GM18526 (cell line): ENCODE results near the gene SAT1.

Experiments used
- POLR2A ChIP-seq: IDR thresholded peaks from 3 replicates; pipeline ENCODE4 v1.6.1; 2011; ENCODE audit not compliant: insufficient read length; ENCODE audit errors: extremely low read depth

Gene SAT1

DNA sequence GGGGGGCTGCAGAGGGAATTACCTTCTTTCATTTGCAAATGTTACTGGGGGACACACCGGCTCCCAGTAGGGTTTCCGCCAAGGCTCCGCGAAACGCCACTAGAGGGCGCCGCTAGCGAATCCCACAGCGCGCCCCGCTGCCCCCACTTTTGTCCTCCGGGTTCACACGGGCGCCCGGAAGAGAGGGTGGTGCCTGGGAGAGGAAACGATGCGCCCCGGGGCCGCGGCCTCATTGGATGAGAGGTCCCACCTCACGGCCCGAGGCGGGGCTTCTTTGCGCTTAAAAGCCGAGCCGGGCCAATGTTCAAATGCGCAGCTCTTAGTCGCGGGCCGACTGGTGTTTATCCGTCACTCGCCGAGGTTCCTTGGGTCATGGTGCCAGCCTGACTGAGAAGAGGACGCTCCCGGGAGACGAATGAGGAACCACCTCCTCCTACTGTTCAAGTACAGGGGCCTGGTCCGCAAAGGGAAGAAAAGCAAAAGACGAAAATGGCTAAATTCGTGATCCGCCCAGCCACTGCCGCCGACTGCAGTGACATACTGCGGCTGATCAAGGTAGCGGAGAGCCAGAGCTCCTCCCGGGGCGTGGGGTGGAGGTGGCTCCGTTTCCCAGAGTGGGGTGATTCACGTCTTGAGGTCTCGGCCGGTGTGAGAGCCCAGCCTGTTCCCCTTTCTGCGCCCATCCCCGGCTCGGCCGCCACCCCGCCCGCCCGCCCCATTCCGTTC, at the start of gene SAT1:
SAT1 (plus strand) TSS at position 311 of the 726 bp plus-strand sequence; CDS start at position 490, 179 bp downstream.
- TF ChIP-seq POLR2A = peak; percentile 100

DNA sequence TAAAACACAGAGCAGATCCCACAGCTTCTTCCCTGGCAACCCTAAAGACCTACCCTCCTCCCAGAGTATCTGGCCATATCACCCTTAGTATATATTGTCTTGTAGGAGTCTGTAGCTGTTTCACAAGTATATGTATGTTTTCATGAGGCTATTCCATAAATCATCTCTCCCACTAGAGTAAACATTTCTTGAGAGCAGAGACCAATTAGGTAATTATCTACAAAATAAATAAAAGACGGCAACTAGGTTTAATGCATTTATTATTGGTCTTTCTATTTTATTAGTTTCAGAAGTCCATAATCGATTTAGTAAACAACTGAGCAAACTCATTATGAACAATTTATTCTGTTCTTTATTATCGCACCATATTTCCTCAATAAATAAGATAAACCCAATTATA, 46.9 kb upstream of the SAT1 start:
- TF ChIP-seq POLR2A = no peak

DNA sequence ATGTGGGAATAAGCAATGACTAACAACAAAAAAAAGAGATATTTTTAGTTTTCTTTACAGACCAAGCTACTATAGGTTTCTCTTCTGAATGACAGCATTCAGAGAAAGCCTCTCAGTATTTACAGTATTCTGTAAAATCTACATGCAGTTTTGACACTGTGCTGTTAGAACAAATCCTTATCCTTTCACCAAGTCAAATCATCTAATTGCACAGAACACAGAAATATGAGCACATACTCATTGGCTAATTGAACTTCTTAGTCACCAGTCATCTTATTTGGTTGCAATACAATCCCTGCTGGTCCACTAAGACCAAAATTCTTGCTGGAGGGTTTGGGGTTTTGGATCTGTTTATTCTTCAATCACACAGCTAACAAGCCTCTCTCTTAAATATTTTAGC, 45.6 kb upstream of the SAT1 start:
- TF ChIP-seq POLR2A = no peak

DNA sequence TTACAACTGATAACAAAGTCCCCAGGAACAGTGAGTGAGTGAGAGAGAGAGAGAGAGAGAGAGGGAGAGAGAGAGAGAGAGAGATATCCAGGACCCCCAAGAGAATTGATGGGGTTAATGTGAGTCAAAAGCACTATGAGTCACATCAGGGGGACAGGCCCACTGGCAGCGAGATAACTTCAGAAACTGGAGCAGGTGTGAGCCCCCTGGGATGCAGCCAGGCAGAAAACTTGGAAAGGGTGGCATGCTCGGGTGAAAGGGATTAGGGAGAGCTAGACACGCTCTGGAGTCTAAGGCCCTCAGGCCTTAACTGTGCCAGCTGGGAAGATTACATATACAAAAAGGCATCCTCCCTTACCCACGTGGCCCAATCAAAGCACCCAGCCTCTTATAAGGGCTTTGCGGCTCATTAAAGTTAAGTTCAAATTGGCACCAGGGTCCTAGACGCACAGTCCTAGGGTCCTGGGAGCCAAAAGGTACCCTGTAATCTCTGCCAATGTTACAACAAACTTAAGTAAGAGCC, 40.7 kb upstream of the SAT1 start:
- no peak for TF ChIP-seq POLR2A

DNA sequence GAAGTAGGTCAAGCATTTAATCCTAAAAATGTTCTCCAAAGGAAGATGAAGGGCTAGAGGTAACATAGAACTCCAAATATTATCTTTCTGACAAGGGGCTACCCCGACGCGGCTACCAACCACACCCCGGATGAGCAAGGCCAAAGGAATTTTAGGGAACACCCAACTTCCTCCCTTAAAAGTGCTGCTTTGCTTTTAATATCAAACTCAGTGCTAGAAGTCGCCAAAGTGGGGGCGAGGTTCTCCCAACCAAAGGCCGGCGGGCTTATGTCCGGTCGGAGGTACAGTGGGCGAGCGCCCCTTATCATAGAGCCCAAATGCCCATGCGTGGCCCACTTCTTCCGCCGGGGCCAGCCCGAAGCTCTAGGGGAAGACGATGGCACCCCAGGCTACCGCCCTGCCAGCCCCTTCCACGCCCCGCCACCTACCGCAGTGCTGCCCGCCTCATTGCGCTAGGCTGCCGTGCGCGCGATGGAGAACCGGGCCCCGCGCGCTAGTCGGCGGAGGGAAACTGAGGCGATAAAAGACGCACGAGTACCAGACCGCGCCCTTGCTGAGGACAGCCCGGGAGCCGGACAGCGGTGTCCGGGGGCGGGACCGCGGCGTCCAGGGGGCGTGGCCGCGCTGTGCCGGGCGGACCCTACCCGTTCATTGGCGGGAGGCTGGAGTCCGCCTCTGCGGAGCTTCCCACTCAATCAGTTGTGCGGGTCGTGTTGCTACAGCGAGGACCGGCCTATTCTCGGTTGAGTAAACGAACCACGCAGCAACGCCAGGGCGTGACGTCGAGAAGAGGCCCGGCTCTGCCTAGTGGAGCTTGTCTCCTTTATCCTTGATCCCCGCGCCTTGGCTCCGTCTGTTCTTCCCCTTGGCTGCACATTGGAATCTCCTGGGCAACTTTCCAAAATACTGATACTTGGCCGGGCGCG, 40.0 kb upstream of the SAT1 start, which contains the start of gene ACOT9:
ACOT9 (minus strand) TSS at position 580 of the 926 bp plus-strand sequence; CDS start at position 448, 132 bp downstream.
- TF ChIP-seq POLR2A = peak; percentile 63

DNA sequence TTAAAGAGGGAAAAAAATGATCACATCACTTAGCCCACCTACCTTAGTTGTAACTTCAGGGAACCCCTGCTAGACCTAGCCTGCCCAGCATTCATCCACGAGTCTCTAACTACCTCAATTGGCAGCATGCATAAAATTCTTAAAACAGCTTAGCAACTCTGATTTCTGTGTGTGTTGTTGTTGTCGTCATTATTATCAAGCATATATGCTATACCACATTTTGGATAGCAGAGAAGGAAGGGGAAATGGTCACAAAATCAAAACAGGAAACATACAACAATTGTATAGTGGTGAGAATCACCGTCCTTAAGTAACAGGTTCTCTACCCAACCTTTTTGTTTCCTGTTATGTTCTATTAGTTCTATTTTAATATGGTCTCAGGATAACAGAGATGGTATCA, 37.2 kb upstream of the SAT1 start:
- TF ChIP-seq POLR2A = no peak

DNA sequence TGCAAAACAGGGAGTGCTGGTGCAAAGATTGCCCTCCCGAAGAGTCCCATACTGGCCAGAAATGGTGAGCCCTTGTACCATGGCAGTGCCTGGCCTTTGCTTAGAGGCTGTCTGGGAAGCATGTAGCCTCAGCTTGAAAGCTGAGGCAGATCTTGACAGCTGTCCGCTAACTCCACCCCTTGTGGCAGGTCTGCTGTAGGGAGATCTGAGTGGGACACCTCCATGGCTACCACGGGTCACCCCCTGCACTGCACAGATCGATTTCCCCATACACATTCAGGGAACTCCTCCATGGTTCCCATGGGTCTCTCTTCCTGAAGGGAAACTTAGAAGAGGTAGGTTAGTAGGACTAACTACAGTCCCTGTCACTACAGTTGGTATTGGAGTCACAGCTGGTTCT, 33.8 kb upstream of the SAT1 start:
- no peak for TF ChIP-seq POLR2A

DNA sequence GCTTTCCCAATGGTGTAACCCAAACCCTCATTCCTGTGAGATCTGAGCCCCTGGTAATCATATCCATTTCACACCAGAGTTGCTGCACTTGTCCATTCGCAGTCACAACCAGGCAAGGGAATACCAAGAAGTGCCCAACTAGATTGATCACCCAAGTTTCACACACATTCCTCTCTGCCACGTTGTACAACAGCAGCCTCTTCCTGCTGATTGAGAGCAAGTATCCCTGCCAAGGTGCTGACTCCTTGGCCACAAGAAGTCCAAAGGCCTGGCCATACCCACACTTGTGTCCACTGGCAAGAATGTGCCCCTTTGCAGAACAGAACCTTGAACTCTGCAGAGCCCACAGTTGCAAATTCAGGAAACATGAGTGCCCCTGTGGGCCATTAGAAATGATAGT, 33.4 kb upstream of the SAT1 start:
- no peak for TF ChIP-seq POLR2A

DNA sequence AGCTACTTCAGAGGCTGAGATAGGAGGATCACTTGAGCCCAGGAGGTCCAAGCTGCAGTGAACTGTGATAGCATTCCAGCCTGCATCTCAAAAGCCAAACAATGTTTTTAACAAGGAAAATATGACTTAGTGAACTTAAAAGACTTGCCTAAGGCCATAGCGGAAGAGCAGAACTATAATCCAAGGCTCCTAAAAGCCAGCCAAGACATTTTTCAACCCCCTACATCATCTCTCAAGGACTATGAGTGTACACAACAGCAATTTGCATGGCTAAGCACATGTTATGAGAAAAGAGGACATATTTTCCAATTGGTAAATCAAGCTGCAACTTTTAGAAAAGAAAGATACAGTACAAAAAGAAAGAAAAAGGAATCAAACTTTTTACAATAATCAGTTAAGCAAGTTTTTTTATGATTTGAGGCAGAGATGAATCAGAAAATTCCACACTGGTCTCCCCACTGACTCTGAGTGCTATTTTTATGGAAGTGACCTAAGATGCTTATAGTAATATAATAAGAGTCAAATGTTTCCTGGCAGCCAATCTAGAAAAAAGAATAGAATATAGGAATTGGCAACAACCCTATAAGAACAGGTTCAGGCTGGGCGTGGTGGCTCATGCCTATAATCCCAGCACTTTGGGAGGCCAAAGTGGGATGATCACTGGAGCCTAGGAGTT, 30.1 kb upstream of the SAT1 start:
- TF ChIP-seq POLR2A = no peak

DNA sequence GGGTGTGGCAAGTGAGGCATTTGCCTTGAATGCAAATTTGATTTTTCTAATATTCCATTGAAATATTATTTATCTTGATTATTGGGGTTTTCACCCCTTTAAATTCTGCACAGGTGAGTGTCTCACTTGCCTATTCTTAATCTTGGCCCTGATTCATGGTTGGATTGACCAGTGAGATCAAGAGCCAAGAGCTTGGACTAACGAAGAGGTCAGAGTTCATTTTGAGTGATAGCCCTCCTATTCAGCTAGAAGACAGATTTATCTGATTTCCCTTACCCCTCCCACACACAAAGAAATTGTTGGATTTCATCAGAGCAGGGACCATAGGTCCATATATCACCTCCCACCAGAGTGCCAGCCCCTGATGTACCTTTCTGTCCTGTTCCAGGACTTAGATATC, 28.3 kb upstream of the SAT1 start:
- no peak for TF ChIP-seq POLR2A

DNA sequence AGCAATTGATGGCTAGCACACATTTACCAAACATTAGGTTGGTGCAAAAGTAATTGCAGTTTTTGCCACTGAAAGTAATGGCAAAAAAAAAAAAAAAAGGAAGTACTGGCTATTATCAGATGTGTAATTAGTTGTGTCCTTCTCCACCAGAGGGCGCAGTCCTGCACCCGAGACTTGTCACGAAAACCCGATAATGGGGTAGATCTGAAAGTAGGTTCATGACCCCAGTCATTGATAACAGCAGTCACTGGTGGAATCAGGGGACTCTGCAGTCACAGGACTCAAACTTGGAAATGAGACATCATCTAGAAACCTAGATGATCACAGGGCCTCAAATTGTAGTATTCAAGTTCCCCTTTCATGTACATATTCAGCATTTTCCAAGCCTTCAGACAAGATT, 26.8 kb upstream of the SAT1 start:
- TF ChIP-seq POLR2A = no peak

DNA sequence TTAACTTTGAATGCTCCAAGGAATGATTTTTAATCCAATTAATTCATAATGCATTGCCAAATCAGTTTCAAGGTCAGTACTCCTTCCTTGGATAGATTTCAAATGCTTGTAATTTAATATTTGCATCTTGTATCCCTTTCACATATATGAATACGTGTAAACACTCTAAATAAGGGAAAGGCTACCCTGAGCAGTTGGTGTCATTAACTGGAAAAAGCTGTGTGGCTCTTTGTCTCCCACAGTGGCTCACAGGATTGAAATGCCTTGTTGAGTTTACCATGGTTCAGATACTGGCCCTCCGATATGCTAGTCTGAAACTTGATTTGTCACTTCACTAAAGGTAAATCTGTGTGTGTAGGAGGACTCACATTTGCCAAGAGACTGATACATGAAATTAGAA, 23.2 kb upstream of the SAT1 start:
- no peak for TF ChIP-seq POLR2A

DNA sequence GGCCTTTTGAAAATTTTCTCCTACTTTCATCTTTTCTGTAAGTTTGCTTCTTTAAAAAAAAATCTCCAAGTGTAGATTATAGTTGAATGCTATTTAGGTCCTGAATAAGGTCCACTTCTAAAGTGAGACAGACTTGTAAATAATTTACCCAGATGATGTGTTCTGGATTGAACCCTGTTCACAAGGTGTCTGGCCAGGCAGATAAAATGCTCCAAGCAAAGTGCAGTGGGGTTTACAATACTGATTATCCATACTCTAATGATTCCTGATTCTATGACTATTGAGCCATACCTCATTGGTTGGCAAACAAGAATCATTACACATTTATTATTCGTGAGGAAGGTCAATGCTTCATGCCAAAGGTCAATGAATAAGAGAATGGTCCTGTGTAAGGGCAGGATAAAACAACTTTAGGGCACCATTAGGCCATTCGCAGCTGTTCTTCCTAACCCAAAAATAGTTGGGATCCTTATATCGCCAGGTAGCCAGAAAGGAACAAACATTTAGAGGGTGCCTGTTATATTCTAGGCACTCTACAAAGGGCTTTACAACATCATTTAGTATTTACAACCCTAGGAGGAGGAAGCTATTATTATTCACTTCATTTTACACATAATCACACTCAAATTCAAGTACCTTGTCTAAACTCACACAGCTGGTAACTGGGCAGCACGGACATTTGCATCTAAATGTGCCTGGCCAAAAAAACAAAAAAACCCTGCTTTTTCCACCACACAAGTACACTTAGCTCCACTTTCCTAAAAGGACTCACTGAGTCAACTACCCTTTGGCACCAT, 18.6 kb upstream of the SAT1 start:
- TF ChIP-seq POLR2A = no peak

DNA sequence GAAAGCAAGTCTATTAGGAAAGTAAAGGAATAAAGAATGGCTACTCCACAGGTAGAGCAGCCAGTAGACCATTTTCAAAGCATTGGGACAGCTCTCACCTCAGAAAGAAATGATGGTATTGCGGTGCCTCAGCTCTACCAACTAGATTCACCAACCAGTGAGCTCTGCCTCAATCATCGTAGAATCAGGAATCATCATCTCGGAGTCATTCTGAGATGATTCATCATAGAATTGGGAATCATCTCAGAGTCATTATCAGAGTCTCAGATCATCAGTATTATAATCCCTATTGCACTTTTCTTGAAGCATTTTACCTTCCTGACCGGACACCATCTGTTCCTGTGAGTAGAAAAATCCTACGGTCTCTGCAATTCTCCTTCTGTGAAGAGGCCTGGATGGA, 17.5 kb upstream of the SAT1 start:
- no peak for TF ChIP-seq POLR2A

DNA sequence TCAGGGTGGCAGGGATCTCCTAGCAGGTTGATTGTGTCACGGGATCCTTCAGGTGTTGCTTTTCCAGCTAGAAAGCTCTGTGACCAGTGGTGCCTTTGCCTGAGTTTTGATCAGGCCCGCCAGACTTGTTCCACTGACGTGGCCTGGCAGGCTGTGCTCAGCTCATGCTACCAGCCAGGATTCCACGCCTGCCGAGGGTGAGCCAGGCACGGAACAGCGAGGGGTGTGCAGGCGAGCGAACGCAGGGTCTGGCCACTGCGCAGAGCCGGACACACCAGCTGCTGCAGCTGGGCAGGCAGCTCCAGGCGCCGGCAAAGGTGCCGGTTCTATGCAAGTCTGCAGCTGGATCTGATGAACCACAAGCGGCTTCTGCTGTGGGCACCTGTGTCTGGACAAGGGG, 17.1 kb upstream of the SAT1 start:
- TF ChIP-seq POLR2A = no peak
